ENCODE results near the gene ERRFI1.

DNA sequence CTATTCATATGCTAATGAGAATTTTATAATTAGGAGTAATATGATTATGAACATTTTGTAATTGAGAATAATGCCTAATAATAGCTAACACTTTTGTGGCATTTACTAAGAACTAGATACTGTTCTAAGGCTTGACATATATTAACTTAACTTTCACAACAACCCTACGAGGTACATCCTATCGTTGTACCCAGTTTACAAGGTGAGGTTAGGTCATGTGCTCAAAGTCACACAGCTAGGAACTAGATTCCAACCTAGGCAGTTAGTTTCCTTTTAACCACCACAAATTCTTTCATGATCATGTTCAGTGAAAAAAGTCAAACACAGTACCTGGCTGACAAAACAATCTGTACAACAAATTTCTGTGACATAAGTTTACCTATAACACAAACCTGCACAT is 13.0 kb upstream of the ERRFI1 start:
- TF ChIP-seq YY1 (IDR thresholded peaks at IDR 0.05; ENCODE audit: insufficient read depth, insufficient read length) (no peak), ZNF274 (IDR thresholded peaks at IDR 0.05; ENCODE audit: low read depth, low read length) (no peak), SUZ12 (IDR thresholded peaks at IDR 0.05; ENCODE audit: extremely low read depth, insufficient read depth, insufficient read length) (no peak)

Data from NT2/D1 (cell line).